Activated T-cell treated with anti-CD3 and anti-CD28 coated beads for 48 hours (primary cell): ENCODE data around the gene ARHGEF4.

Source experiments
- DNase-seq: peaks from one replicate; pipeline ENCODE4 v3.0.0-alpha.2; 2020; ENCODE audit warnings: low read depth

The ARHGEF4 gene

DNA sequence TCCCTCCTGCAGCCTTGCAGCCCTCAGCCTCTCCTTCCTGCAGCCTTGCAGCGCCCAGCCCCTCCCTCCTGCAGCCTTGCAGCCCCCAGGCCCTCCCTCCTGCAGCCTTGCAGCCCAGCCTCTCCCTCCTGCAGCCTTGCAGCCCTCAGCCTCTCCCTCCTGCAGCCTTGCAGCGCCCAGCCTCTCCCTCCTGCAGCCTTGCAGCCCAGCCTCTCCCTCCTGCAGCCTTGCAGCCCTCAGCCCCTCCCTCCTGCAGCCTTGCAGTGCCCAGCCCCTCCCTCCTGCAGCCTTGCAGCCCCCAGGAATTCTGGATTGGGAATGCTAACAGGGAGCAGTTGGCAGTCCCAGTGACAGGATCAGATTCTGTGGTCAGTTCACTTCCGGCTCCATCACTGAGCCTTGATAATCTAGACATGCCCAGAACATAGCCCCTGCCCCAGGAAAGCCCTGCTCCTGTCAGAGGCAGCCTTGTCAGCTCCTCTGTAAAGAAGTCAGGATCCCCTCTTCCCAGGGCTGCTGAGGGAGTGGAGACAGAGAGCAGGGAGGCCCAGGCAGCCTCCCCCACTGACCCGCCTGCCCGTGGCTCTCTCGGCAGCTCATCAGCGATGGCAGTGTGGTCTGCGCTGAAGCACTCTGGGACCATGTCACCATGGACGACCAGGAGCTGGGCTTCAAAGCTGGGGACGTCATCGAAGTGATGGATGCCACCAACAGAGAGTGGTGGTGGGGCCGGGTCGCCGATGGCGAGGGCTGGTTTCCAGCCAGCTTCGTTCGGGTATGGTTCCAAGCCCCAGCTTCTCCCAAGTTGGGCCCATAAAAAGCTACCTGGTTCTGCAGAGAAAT lies 201.8 kb downstream of the ARHGEF4 start:
- no peak for DNase-seq

DNA sequence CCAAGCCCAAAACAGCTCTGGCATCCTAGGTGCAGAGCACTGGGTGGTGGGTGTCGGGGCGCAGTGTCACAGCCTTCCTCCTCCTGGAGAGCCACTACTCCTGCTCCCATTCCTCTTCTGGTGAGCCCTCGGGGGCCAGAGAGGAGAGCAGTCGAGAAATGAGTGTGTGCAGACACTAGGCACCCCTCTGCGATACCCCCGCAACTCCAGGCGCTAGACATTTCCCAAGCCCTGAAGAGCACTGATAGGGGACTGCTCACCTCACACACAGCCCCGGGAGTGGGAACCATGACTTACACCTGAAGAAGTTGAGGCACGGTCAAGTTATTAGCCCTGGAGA lies 202.4 kb downstream of the ARHGEF4 start:
- DNase-seq: no peak

- no peak for DNase-seq
Observed at GRCh38 chr2:131039535-131039907, 202.8 kb downstream of the ARHGEF4 start.

DNA sequence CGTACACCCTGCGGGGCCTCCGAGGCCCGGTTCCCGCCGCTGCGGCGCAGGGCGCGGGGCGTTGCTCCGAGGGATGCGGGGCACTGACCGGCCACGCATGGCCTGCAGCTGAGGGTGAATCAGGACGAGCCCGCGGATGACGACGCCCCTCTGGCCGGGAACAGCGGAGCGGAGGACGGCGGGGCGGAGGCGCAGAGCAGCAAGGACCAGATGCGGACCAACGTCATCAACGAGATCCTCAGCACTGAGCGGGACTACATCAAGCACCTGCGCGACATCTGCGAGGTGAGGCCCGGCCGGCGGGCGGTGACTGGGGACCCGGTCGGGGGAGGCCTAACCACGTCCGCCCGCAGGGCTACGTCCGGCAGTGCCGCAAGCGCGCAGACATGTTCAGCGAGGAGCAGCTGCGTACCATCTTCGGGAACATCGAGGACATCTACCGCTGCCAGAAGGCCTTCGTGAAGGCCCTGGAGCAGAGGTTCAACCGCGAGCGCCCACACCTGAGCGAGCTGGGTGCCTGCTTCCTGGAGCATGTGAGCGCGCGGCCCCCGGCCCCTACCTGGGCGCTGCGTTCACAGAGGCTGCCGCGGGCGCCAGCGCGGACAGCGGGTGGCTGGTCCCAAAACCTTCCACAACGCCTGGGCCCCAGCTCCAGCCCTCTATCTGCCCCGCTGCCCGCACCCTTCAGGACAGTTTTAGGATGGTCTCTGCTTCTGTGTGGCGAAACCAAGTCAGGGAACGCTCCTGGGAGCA lies 203.4 kb downstream of the ARHGEF4 start:
- no peak for DNase-seq

DNA sequence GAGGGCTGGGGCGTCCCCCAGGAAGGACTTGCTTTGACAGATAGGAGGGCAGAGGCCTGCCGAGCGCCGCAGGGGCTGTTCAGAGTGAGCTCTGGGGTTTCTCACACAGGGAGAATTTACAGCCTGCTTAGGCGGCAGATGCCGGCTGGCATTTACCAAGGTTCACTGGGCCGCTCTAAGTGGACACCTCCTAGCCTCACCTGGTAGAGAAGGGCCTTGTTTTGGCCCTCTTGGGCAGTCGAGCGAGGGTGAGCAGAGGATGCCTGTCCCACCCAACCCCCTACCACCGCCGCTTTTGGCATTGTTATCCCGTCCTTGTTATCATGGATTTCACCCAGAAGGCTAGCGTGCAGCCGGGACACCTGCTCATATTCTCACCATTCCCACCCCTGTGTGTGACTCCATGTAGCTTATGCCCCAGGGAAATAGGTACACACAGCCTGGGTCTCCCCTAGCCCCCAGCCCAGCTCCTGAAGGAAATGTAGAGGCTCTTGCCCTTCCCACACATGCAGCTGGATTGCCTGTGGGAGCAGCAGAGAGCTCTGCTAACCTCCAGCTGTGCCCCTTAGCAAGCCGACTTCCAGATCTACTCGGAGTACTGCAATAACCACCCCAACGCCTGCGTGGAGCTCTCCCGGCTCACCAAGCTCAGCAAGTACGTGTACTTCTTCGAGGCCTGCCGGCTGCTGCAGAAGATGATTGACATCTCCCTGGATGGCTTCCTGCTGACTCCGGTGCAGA lies 204.1 kb downstream of the ARHGEF4 start:
- no peak for DNase-seq

DNA sequence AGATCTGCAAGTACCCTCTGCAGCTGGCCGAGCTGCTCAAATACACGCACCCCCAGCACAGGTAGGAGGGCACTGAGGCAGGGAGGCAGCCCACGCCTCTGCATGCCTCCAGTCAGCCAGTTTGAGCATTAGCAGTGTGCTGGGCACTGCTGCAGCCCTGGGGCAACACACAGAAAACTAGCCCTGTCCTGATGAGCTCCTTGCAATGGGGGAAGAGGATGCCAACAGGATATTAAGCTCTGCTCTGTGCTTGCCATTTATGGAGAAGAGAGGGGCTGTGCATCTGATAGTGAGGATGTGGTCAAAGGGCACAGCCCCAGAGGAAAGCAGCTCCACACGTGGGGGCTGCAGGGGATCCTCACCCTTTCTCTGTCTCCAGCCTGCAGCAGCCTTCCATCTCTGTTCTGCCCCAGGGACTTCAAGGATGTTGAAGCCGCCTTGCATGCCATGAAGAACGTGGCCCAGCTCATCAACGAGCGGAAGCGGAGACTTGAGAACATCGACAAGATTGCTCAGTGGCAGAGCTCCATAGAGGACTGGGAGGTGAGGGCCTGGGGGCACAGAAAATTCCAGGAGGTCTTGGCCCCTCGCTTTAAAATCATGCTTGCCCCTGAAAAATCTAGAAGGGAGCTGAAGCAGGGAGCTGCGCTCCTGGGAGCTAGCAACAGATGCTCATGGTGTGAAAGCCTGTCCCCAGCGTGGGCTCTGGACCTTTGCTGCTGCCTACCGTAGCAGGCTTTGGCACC lies 204.9 kb downstream of the ARHGEF4 start:
- no peak for DNase-seq

DNA sequence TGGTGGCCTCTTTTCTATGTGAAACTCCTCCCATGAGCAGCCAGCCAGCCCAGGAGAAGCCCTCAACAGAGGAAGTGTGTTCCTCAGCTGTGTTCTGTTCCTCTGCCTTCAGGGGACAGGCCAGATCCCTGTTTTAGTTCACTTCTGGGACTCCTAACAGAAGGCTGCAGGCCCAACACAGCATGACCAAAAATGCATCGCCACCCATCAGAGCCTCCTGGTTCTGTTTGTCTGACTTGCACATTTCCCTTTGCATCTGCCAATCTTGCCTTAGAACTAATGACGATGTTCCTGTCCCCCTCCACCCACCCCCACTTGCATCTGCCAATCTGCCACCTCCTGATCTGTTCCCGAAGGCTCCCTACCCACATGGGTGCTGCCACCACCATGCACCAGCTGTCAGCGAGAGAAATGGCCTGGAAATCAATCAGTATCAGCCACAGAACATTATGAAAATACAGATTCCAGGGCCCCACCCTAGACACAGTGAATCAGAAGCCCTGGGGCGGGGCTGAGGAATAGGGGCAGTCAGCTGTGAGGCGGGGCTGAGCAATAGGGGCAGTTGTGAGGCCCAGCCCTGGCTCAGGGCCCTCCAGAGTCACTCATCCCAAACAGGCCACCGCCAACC lies 205.5 kb downstream of the ARHGEF4 start:
- no peak for DNase-seq

DNA sequence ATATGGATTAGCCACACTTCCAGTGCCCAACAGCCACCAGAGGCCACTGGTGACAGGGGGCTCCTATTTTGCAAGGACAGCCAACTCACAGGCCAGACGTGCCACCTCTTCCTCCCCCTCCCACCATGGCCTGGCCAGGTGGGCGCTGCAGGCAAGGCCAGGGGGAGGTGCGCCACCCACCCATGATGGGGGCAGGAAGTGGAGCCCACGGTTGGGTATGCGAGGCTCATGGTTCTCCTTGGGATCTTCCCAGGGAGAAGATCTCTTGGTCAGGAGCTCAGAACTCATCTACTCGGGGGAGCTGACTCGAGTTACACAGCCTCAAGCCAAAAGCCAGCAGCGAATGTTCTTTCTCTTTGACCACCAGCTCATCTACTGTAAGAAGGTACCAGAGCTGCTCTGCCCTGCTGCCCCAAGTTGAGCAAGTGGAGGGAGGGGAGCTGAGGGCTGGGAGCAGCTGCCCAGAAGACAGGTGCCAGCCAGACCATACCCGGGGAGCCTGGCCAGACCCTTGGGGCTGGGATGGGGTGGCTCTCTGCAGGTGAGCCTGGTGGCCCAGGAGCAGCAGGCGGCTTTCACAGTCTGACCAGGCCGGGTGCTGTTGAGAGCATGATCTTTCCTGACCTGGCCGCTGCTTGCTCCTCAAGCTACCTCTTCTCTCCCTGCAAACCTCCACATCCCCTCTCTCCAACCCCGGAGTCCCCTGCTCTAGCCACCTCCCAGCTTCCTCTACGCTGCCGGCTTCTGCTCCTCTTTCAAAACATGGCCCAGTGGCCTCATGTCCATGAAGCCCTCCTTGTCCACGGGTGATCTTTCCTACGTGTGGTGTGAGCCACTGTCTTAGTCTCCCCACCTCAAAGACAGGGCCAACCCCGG lies 206.7 kb downstream of the ARHGEF4 start:
- no peak for DNase-seq

DNA sequence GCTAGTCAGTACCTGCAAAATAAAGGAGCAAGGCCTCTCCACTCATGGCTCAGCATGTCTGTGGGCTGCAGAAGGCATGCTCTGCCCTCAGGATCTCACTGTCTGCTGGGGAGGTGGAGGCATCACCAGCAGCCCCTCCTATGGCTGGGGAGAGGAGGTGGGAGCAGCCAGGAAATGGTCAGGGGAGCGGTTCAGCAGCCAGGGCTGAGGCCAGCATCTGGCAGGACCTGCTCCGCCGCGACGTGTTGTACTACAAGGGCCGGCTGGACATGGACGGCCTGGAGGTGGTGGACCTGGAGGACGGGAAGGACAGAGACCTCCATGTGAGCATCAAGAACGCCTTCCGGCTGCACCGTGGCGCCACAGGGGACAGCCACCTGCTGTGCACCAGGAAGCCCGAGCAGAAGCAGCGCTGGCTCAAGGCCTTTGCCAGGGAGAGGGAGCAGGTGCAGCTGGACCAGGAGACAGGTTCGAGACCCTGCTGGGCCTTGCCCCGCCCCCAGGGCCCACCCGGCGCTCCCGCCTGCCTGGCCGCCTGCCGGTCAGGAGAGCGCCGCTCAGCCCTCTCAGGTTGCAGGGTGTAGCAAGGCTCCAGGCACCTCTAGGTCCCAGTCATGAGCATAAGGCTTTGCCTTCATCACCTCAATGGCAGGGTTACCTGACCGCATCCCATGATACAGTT lies 207.5 kb downstream of the ARHGEF4 start:
- DNase-seq: no peak

DNA sequence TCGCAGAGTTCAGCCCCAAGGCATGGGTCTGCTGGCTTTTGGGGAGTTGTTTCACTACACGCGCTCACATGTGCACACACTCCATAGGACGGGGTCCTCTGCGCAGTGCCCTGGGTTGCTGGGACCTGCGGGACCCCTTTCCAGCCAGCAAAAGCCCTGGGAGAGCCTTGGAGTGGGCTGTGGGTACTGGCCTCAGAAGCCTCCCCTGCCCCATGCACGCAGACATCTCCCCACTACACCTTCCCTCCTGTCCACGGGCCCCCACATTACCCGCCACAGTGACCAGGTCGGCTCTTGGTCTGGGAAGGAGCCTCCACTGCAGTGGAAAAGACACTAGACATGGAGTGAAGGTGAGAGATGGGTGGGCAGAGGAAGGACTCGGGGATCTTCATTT lies 208.0 kb downstream of the ARHGEF4 start:
- no peak for DNase-seq

DNA sequence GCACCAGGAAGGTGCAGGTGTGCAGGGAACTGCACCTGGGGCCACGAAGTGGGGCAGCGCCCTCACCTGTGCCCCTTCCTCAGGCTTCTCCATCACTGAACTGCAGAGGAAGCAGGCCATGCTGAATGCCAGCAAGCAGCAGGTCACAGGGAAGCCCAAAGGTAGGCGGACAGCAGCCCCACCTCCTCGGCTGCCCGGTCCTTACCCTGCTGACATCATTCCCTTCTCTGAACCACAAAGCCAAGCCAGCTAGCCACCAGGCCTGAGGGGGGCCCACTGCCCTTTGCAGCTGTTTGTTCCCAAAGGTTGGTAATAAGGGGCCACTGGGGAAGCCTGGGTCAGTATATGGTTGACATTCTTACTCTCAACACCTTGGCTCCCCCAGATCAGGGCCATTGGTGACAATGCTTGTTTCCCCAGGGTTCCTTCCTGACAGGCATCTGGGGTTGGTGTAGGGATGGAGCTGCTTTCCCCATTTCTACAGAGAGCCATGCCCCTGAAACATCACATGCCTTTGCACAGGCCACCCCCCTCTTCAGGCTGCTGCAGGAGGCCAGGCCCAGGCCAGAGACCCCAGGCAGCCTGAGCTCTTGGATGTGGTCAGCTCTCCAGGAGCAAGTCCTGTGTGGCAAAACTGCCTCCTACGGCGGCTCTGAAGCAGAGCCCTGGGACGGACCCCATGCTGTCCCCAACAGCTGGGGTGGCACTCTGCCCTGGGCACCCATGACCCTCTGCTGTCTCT lies 208.7 kb downstream of the ARHGEF4 start:
- DNase-seq: no peak

DNA sequence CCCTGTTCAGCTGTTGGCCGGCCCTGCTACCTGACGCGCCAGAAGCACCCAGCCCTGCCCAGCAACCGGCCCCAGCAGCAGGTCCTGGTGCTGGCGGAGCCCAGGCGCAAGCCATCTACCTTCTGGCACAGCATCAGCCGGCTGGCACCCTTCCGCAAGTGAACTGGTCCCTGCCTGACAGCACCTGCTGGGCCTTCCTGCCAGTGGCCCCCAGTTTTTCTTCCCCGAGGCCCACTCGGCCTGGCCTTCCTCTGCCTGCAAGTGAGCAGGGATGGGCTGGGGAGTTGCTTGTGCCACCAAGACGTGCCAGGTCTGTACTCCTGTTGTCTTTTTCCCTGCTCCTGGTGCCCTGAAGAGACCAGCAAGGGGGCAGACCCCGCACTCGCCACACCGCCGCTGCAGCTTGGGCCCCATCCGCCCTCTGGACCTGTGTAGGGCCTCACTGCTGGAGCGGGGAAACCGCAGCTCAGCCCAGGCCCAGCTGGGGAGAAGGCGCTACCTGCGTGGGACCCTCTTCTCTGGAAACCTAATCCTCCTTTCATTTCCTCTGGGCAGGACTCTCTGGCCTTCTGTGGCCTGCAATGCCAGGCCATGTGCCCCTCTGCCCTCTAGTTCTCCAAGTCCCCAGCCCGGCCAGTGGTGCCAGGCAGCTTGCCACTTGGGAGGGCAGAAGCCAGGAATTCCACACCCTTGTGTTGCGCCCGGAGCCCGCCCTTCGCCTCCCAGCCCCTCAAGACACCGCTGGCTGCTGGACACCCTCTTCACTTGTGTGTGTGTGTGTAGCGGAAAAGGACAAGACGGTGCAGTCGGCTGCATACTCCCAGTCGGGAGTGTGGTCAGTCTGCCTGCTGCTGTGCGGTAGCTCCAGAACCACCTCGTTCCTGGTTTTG lies 209.6 kb downstream of the ARHGEF4 start:
- DNase-seq: no peak

GRCh38 chr2:131046918-131047652 lies 210.4 kb downstream of the ARHGEF4 start:
- no peak for DNase-seq

GRCh38 chr2:131047920-131048560 lies 211.3 kb downstream of the ARHGEF4 start:
- no peak for DNase-seq

- no peak for DNase-seq
Observed at GRCh38 chr2:131048641-131049040, 211.9 kb downstream of the ARHGEF4 start.

GRCh38 chr2:131049150-131049718 lies 212.5 kb downstream of the ARHGEF4 start:
- DNase-seq: no peak

GRCh38 chr2:131050896-131051295 lies 214.2 kb downstream of the ARHGEF4 start:
- DNase-seq: no peak
